ENCODE results near the gene RIMBP2.

The RIMBP2 gene

GRCh38 chr12:130504840-130505175 is 211.3 kb downstream of the RIMBP2 start:
- H3K27ac ChIP-seq: no peak overlapping the region
- TF ChIP-seq ZFX (IDR thresholded peaks at IDR 0.05; ENCODE audit: borderline replicate concordance) (no peak), CTCF (IDR thresholded peaks at IDR 0.05) (no peak)

- no peak overlapping the region for H3K27ac ChIP-seq
- TF ChIP-seq CTCF (IDR thresholded peaks at IDR 0.05) (no peak), ZFX (IDR thresholded peaks at IDR 0.05; ENCODE audit: borderline replicate concordance) (no peak)
Observed at GRCh38 chr12:130504110-130504839, 211.8 kb downstream of the RIMBP2 start.

- H3K27ac ChIP-seq: no peak overlapping the region
- TF ChIP-seq CTCF (IDR thresholded peaks at IDR 0.05): no peak
- no peak for TF ChIP-seq ZFX (IDR thresholded peaks at IDR 0.05; ENCODE audit: borderline replicate concordance)
Observed at GRCh38 chr12:130501821-130502220, 214.3 kb downstream of the RIMBP2 start.

GRCh38 chr12:130500835-130501330 is 215.2 kb downstream of the RIMBP2 start:
- no peak for TF ChIP-seq ZFX (IDR thresholded peaks at IDR 0.05; ENCODE audit: borderline replicate concordance)
- TF ChIP-seq CTCF (IDR thresholded peaks at IDR 0.05): no peak
- no peak overlapping the region for H3K27ac ChIP-seq

GRCh38 chr12:130499474-130499873 is 216.6 kb downstream of the RIMBP2 start:
- H3K27ac ChIP-seq: no peak overlapping the region
- TF ChIP-seq CTCF (IDR thresholded peaks at IDR 0.05) (no peak), ZFX (IDR thresholded peaks at IDR 0.05; ENCODE audit: borderline replicate concordance) (no peak)

GRCh38 chr12:130498589-130499385 is 217.3 kb downstream of the RIMBP2 start:
- TF ChIP-seq ZFX (IDR thresholded peaks at IDR 0.05; ENCODE audit: borderline replicate concordance) (no peak), CTCF (IDR thresholded peaks at IDR 0.05) (no peak)
- H3K27ac ChIP-seq: no peak overlapping the region

GRCh38 chr12:130497991-130498390 is 218.1 kb downstream of the RIMBP2 start:
- TF ChIP-seq CTCF (IDR thresholded peaks at IDR 0.05) (no peak), ZFX (IDR thresholded peaks at IDR 0.05; ENCODE audit: borderline replicate concordance) (no peak)
- no peak overlapping the region for H3K27ac ChIP-seq
